HG02571 (cell line): ENCODE results near the gene NAV2.
A peak's percentile ranks its signal among the peaks of the same experiment; 100 is the strongest.
"Not testable (repeated sequence)": the region's sequence is repeated elsewhere in the genome, so short reads cannot be mapped to it uniquely, and the experiment has no call there.

Experiments used
- ATAC-seq: cut with Tn5 transposase; IDR thresholded peaks from one replicate; pipeline ENCODE4 v1.9.1; 2021; ENCODE audit warnings: mild to moderate bottlenecking, moderate library complexity; ENCODE audit not compliant: unreplicated experiment

Gene NAV2

GRCh38 chr11:19917069-19917468 is 204.4 kb downstream of the NAV2 start:
- no peak for ATAC-seq

- no peak for ATAC-seq
Observed at GRCh38 chr11:19918302-19919049, 205.8 kb downstream of the NAV2 start.

GRCh38 chr11:19919050-19919561 is 206.5 kb downstream of the NAV2 start:
- no peak for ATAC-seq

- ATAC-seq = no peak
Observed at GRCh38 chr11:19920982-19921381, 208.3 kb downstream of the NAV2 start.

GRCh38 chr11:19921976-19922688 is 209.5 kb downstream of the NAV2 start:
- no peak for ATAC-seq

- ATAC-seq = no peak
Observed at GRCh38 chr11:19922689-19923035, 210.0 kb downstream of the NAV2 start.

- no peak for ATAC-seq
Observed at GRCh38 chr11:19923626-19924025, 211.0 kb downstream of the NAV2 start.

GRCh38 chr11:19924311-19924710 is 211.7 kb downstream of the NAV2 start:
- ATAC-seq = no peak

- no peak for ATAC-seq
Observed at GRCh38 chr11:19924716-19925115, 212.1 kb downstream of the NAV2 start.

- ATAC-seq = not testable (repeated sequence)
Observed at GRCh38 chr11:19927403-19927802, 214.8 kb downstream of the NAV2 start.

- ATAC-seq = no peak
Observed at GRCh38 chr11:19929147-19929546, 216.5 kb downstream of the NAV2 start.

- ATAC-seq = no peak
Observed at GRCh38 chr11:19929655-19930054, 217.0 kb downstream of the NAV2 start.

GRCh38 chr11:19931141-19931770 is 218.6 kb downstream of the NAV2 start:
- ATAC-seq = no peak

GRCh38 chr11:19931771-19932369 is 219.2 kb downstream of the NAV2 start:
- ATAC-seq = no peak

- no peak for ATAC-seq
Observed at GRCh38 chr11:19933132-19933735, 220.6 kb downstream of the NAV2 start.

GRCh38 chr11:19933801-19934488 is 221.3 kb downstream of the NAV2 start:
- ATAC-seq = no peak

GRCh38 chr11:19934828-19935259 is 222.2 kb downstream of the NAV2 start:
- no peak for ATAC-seq

GRCh38 chr11:19935507-19935906 is 222.9 kb downstream of the NAV2 start:
- no peak for ATAC-seq

- ATAC-seq = no peak
Observed at GRCh38 chr11:19936461-19936860, 223.8 kb downstream of the NAV2 start.

GRCh38 chr11:19938169-19938856 is 225.7 kb downstream of the NAV2 start:
- ATAC-seq = peak; percentile 66
